Right ventricle myocardium superior (tissue), 1 donor: ENCODE data around the gene MED12L. TPM values are rescaled to one million over a fixed set of nuclear protein-coding genes. Genes with fewer than 3 reads are reported as not detected.
A peak's percentile ranks its signal among the peaks of the same experiment; 100 is the strongest.

ENCODE experiments used
- ATAC-seq: fragments of 200-7000 bp; cut with Tn5 transposase; one replicate; pipeline ENCODE4 v1.9.1; 2020; ENCODE audit warnings: mild to moderate bottlenecking; ENCODE audit not compliant: poor library complexity
- DNase-seq: peaks from one replicate; pipeline ENCODE4 v3.0.0-alpha.2; 2020
- intact Hi-C: fragments of 100-400 bp; cut with DNase I; formaldehyde crosslinking; loops from one replicate; pipeline ENCODE4 v1.11.2; 2022
- total RNA-seq: library from RNA; stranded (reverse); fragmentation: NEBNext Ultra II Directional; extraction: Animal tissue kit (Norgen Biotek cat#: 25700); gene quantifications from one replicate; pipeline ENCODE4 v1.2.1, GENCODE V29; 2021
- donor health status: DM: no; HTN: yes; CAD: no; lungs with severe emphysema.

Gene MED12L
- total RNA-seq, 1 donor from 2014 or later: 0.67 TPM

- DNase-seq (no peak), ATAC-seq (no peak)
- intact Hi-C loops: no loop called here
Observed at GRCh38 chr3:151123827-151124226, 38.4 kb downstream of the MED12L start.

GRCh38 chr3:151124476-151124875 lies 39.0 kb downstream of the MED12L start:
- ATAC-seq (no peak), DNase-seq (no peak)
- intact Hi-C loops: no loop called here

- DNase-seq: no peak
- no peak for ATAC-seq
- intact Hi-C loops: no loop called here
Observed at GRCh38 chr3:151130428-151130827, 45.0 kb downstream of the MED12L start.

GRCh38 chr3:151133175-151133574 lies 47.7 kb downstream of the MED12L start:
- intact Hi-C loops: no loop called here
- DNase-seq (no peak), ATAC-seq (no peak)

- no peak for DNase-seq
- no peak for ATAC-seq
- intact Hi-C loops: no loop called here
Observed at GRCh38 chr3:151133917-151134450, 48.5 kb downstream of the MED12L start.

- no peak for ATAC-seq
- intact Hi-C loops: no loop called here
- no peak for DNase-seq
Observed at GRCh38 chr3:151135541-151136337, 50.3 kb downstream of the MED12L start.

- no peak for DNase-seq
- intact Hi-C loops: loop anchor here (10.0 kb wide), 1 partner anchor 218 kb away; no protein-coding TSS in a partner anchor
- ATAC-seq: no peak
Observed at GRCh38 chr3:151142929-151143328, 57.5 kb downstream of the MED12L start.

GRCh38 chr3:151144016-151144415 lies 58.6 kb downstream of the MED12L start:
- ATAC-seq (no peak), DNase-seq (no peak)
- intact Hi-C loops: loop anchor here (10.0 kb wide), 1 partner anchor 219 kb away; no protein-coding TSS in a partner anchor

GRCh38 chr3:151144760-151145159 lies 59.3 kb downstream of the MED12L start:
- ATAC-seq (no peak), DNase-seq (no peak)
- intact Hi-C loops: loop anchor here (5.0 to 10.0 kb wide), 2 partner anchors 220 to 422 kb away; no protein-coding TSS in a partner anchor

GRCh38 chr3:151145713-151146070 lies 60.2 kb downstream of the MED12L start:
- DNase-seq (no peak), ATAC-seq (no peak)
- intact Hi-C loops: loop anchor here (2.0 to 10.0 kb wide), 3 partner anchors 221 to 423 kb away; no protein-coding TSS in a partner anchor

- DNase-seq (peak; percentile 66), ATAC-seq (peak; percentile 98)
- intact Hi-C loops: loop anchor here (2.0 to 10.0 kb wide), 3 partner anchors 221 to 424 kb away; no protein-coding TSS in a partner anchor
Observed at GRCh38 chr3:151146071-151146730, 60.7 kb downstream of the MED12L start.

GRCh38 chr3:151146731-151147091 lies 61.2 kb downstream of the MED12L start:
- intact Hi-C loops: loop anchor here (2.0 to 10.0 kb wide), 3 partner anchors 222 to 424 kb away; no protein-coding TSS in a partner anchor
- ATAC-seq (peak; percentile 23), DNase-seq (no peak)

GRCh38 chr3:151147299-151147698 lies 61.8 kb downstream of the MED12L start:
- ATAC-seq (no peak), DNase-seq (no peak)
- intact Hi-C loops: loop anchor here (2.0 to 10.0 kb wide), 3 partner anchors 222 to 425 kb away; no protein-coding TSS in a partner anchor

GRCh38 chr3:151152455-151153079 lies 67.1 kb downstream of the MED12L start:
- intact Hi-C loops: no loop called here
- DNase-seq (no peak), ATAC-seq (no peak)

- DNase-seq: no peak
- ATAC-seq: no peak
- intact Hi-C loops: no loop called here
Observed at GRCh38 chr3:151154566-151154965, 69.1 kb downstream of the MED12L start.

GRCh38 chr3:151155409-151156128 lies 70.1 kb downstream of the MED12L start:
- no peak for ATAC-seq
- intact Hi-C loops: no loop called here

GRCh38 chr3:151156618-151157216 lies 71.3 kb downstream of the MED12L start:
- ATAC-seq: peak; percentile 61
- intact Hi-C loops: no loop called here

More at GRCh38 chr3:151155409-151156128, 70.1 kb downstream of the MED12L start:
- no peak for DNase-seq

GRCh38 chr3:151159806-151160205 lies 74.3 kb downstream of the MED12L start:
- ATAC-seq (no peak), DNase-seq (no peak)
- intact Hi-C loops: no loop called here

More at GRCh38 chr3:151156618-151157216, 71.3 kb downstream of the MED12L start:
- DNase-seq: no peak
